ENCODE results near the gene PRR7.

The PRR7 gene

GRCh38 chr5:177502886-177503285 is 56.3 kb downstream of the PRR7 start:
- DNase-seq, result no peak

GRCh38 chr5:177503351-177504085 is 56.9 kb downstream of the PRR7 start:
- no peak for DNase-seq

GRCh38 chr5:177504086-177505056 is 57.8 kb downstream of the PRR7 start:
- no peak for DNase-seq

GRCh38 chr5:177505075-177505474 is 58.5 kb downstream of the PRR7 start:
- DNase-seq, result no peak

Measured in activated T-cell treated with anti-CD3 and anti-CD28 coated beads, Interleukin-2, amount 50 U/mL, for 1 hour (primary cell).